Measurements from ENCODE around the gene MACO1. TPM values are rescaled to one million over a fixed set of nuclear protein-coding genes. Genes with fewer than 3 reads are reported as not detected.
A peak's percentile ranks its signal among the peaks of the same experiment; 100 is the strongest.

Gene MACO1
- polyA plus RNA-seq, 1 donor (not counting 4 experiments of a cell fraction or from before 2014, with no cell fraction given) = 8.1 TPM

DNA sequence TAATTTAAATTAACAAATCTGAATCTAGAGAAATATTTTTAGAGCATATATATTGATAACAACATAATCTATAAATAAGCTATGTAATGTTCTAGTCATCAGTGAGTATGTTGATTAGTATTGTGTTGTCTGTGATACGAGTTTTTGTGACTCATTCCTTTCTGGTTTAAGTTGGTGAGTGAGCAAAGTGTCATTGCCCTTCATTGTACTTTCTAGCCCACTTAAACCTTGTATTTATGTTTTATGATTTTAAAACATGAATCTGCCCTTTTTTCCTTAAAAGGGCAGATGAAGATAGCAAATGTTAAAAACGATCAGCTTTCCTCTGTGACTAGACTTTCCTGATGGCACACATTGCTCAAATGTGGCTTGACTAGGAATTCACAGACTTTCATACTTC, 38.5 kb downstream of the MACO1 start:
- Histone ChIP-seq H4K20me1 (ENCODE audit: control insufficient read depth, extremely low read depth, insufficient read depth, low read length) (no peaks in the 10 kb centered on the region), H3K9ac (ENCODE audit: control insufficient read depth, extremely low read depth, insufficient read depth, low read length) (no peak overlapping the region), H3K9me1 (ENCODE audit: control insufficient read depth, extremely low read depth, insufficient read depth, low read length) (no peaks in the 10 kb centered on the region), H2AFZ (ENCODE audit: control insufficient read depth, low read length) (no peak overlapping the region), H3K27me3 (ENCODE audit: control insufficient read depth, extremely low read depth, insufficient read depth, low read length) (no peaks in the 10 kb centered on the region), H3K27ac (ENCODE audit: control insufficient read depth, insufficient read depth, low read length) (no peak overlapping the region), H3K4me1 (ENCODE audit: control insufficient read depth, extremely low read depth, insufficient read depth, low read length) (peaks cover 7% of the 10 kb centered on the region), H3K36me3 (ENCODE audit: control insufficient read depth in 2 of 2, extremely low read depth in 1 of 2, insufficient read depth in 2 of 2, low read length in 2 of 2) (peaks cover 0 to 3% of the 10 kb centered on the region in 2 experiments), H3K4me3 (ENCODE audit: control insufficient read depth in 2 of 3, extremely low read depth in 1 of 3, insufficient read depth in 2 of 3, low read depth in 1 of 3, low read length in 3 of 3) (no peak overlapping the region), H3K4me2 (ENCODE audit: control insufficient read depth, extremely low read depth, insufficient read depth, low read depth, low read length) (no peak overlapping the region), H3K79me2 (ENCODE audit: control insufficient read depth, insufficient read depth, low read length) (no peaks in the 10 kb centered on the region), H3K9me3 (ENCODE audit: control insufficient read depth, low read depth, low read length) (no peaks in the 10 kb centered on the region)
- FAIRE-seq (peak; percentile 48), DNase-seq (ENCODE audit: low read depth, low spot score) (peak; percentile 1)
- no peak for TF ChIP-seq EZH2 (IDR thresholded peaks at IDR 0.05; ENCODE audit: low read length)
- TF ChIP-seq, protein P1, sequence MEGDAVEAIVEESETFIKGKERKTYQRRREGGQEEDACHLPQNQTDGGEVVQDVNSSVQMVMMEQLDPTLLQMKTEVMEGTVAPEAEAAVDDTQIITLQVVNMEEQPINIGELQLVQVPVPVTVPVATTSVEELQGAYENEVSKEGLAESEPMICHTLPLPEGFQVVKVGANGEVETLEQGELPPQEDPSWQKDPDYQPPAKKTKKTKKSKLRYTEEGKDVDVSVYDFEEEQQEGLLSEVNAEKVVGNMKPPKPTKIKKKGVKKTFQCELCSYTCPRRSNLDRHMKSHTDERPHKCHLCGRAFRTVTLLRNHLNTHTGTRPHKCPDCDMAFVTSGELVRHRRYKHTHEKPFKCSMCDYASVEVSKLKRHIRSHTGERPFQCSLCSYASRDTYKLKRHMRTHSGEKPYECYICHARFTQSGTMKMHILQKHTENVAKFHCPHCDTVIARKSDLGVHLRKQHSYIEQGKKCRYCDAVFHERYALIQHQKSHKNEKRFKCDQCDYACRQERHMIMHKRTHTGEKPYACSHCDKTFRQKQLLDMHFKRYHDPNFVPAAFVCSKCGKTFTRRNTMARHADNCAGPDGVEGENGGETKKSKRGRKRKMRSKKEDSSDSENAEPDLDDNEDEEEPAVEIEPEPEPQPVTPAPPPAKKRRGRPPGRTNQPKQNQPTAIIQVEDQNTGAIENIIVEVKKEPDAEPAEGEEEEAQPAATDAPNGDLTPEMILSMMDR (optimal IDR thresholded peaks at IDR 0.05 in 1 of 3, IDR thresholded peaks at IDR 0.05 in 1 of 3, conservative IDR thresholded peaks at IDR 0.05 in 1 of 3; ENCODE audit: extremely low read depth in 1 of 3, insufficient read depth in 2 of 3, low read length in 3 of 3) = no peak
- dilution Hi-C loops (cut with MboI; ENCODE audit: extremely low pct_ligation_motif_present, low sequenced_read_pairs) = no loop called here

DNA sequence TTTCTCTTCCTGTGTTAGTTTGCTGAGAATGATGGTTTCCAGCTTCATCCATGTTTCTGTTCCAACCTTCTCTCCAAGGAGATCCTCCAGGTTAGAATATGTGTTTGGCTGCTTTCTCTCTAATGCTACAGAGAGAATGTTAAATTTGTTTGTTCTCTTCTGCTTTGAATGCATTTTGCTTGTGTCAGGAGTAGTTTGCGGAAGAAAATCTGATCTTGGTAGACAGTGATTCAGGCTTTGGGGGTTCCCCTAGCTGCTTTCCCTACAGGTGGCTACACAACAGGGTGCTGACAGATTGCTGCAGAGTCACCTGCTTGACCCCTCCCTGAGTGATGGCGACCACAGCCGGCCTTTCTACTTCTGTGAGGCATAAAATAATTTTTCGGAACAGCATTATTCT, 41.8 kb downstream of the MACO1 start:
- dilution Hi-C loops (cut with MboI; ENCODE audit: extremely low pct_ligation_motif_present, low sequenced_read_pairs) = no loop called here
- H3K4me2 ChIP-seq (ENCODE audit: control insufficient read depth, extremely low read depth, insufficient read depth, low read depth, low read length) = no peak overlapping the region
- no peaks in the 10 kb centered on the region for H3K79me2 ChIP-seq (ENCODE audit: control insufficient read depth, insufficient read depth, low read length)
- no peaks in the 10 kb centered on the region for H4K20me1 ChIP-seq (ENCODE audit: control insufficient read depth, extremely low read depth, insufficient read depth, low read length)
- peaks cover 0 to 4% of the 10 kb centered on the region in 2 experiments for H3K36me3 ChIP-seq (ENCODE audit: control insufficient read depth in 2 of 2, extremely low read depth in 1 of 2, insufficient read depth in 2 of 2, low read length in 2 of 2)
- no peak overlapping the region for H3K9ac ChIP-seq (ENCODE audit: control insufficient read depth, extremely low read depth, insufficient read depth, low read length)
- no peak overlapping the region for H2AFZ ChIP-seq (ENCODE audit: control insufficient read depth, low read length)
- H3K4me3 ChIP-seq (ENCODE audit: control insufficient read depth in 2 of 3, extremely low read depth in 1 of 3, insufficient read depth in 2 of 3, low read depth in 1 of 3, low read length in 3 of 3) = no peak overlapping the region
- peaks cover 24% of the 10 kb centered on the region for H3K4me1 ChIP-seq (ENCODE audit: control insufficient read depth, extremely low read depth, insufficient read depth, low read length)
- H3K27ac ChIP-seq (ENCODE audit: control insufficient read depth, insufficient read depth, low read length) = no peak overlapping the region
- no peak for DNase-seq (ENCODE audit: low read depth, low spot score)
- H3K27me3 ChIP-seq (ENCODE audit: control insufficient read depth, extremely low read depth, insufficient read depth, low read length) = no peaks in the 10 kb centered on the region
- no peak for TF ChIP-seq EZH2 (IDR thresholded peaks at IDR 0.05; ENCODE audit: low read length)
- TF ChIP-seq, protein P1 (optimal IDR thresholded peaks at IDR 0.05 in 1 of 3, IDR thresholded peaks at IDR 0.05 in 1 of 3, conservative IDR thresholded peaks at IDR 0.05 in 1 of 3; ENCODE audit: extremely low read depth in 1 of 3, insufficient read depth in 2 of 3, low read length in 3 of 3) = no peak
- no peaks in the 10 kb centered on the region for H3K9me3 ChIP-seq (ENCODE audit: control insufficient read depth, low read depth, low read length)
- H3K9me1 ChIP-seq (ENCODE audit: control insufficient read depth, extremely low read depth, insufficient read depth, low read length) = no peaks in the 10 kb centered on the region
- FAIRE-seq = no peak
